ENCODE results near the gene ESYT2. TPM values are rescaled to one million over a fixed set of nuclear protein-coding genes. Genes with fewer than 3 reads are reported as not detected.
"Not testable (repeated sequence)": the region's sequence is repeated elsewhere in the genome, so short reads cannot be mapped to it uniquely, and the experiment has no call there.

Gene ESYT2
- total and polyA plus RNA-seq, 2 of the 4 experiments (the other 2 are of a cell fraction): 26.7 to 69.9 TPM

- no peak overlapping the region for H4K8ac ChIP-seq (ENCODE audit: low read depth in 2 of 2, low read length in 2 of 2)
- peak overlapping the region; percentile 4 for H2AFZ ChIP-seq (replicated peaks; ENCODE audit: low read length, poor library complexity)
- DNase-seq: no peak
- H3K14ac ChIP-seq (replicated peaks; ENCODE audit: low read depth, low read length): no peak overlapping the region
- H3K4me1 ChIP-seq (ENCODE audit: control insufficient read depth, insufficient read depth, low read length): no peaks in the 10 kb centered on the region
- H2BK20ac ChIP-seq (ENCODE audit: low read depth, low read length): no peak overlapping the region
- no peaks in the 10 kb centered on the region for H3K36me3 ChIP-seq (ENCODE audit: control insufficient read depth, insufficient read depth, low read length)
- no peaks in the 10 kb centered on the region for H4K20me1 ChIP-seq (ENCODE audit: insufficient read depth, low read length)
- H3K23ac ChIP-seq (ENCODE audit: low read depth, low read length): no peak overlapping the region
- in situ Hi-C loops (cut with MboI; ENCODE audit: low sequenced_read_pairs): no loop called here
- ATAC-seq (ENCODE audit: low read depth): no peak
- no peak overlapping the region for H4K5ac ChIP-seq (ENCODE audit: low read depth, low read length)
- no peak overlapping the region for H4K91ac ChIP-seq (ENCODE audit: insufficient read depth, low read depth, low read length)
- WGBS, 2 experiments (ENCODE audit: extremely low coverage in 2 of 2, insufficient read length in 1 of 2): 18% methylated on average over 3 of the region's 8 CpGs; no CpG with 5 or more reads in 1 of the 2 experiments
- no peak overlapping the region for H3K9ac ChIP-seq (ENCODE audit: low read depth, low read length)
- no peaks in the 10 kb centered on the region for H3K79me1 ChIP-seq (ENCODE audit: low read depth in 1 of 2, low read length in 2 of 2)
- no TSS peak for BruUV-seq (replicated peaks)
- ChIA-PET POLR2A (ENCODE audit: unreplicated experiment) (no interaction called here), CTCF (no interaction called here)
- H3K27ac ChIP-seq (ENCODE audit: insufficient read depth, low read length): no peak overlapping the region
- no peak for TF ChIP-seq RCOR1 (IDR thresholded peaks at IDR 0.05; ENCODE audit: insufficient replicate concordance, low read length)
- no peak overlapping the region for H2AK5ac ChIP-seq (ENCODE audit: low read depth, low read length)
- dilution Hi-C loops (cut with HindIII; ENCODE audit: low sequenced_read_pairs, unreplicated experiment): no loop called here
- H2BK120ac ChIP-seq (ENCODE audit: low read depth, low read length): no peak overlapping the region
- no peak overlapping the region for H2BK15ac ChIP-seq (ENCODE audit: low read depth, low read length)
- no peak overlapping the region for H2AK9ac ChIP-seq (replicated peaks; ENCODE audit: low read depth, low read length, poor library complexity)
- no peaks in the 10 kb centered on the region for H3K9me1 ChIP-seq (ENCODE audit: insufficient read depth, low read length)
- H3K56ac ChIP-seq (ENCODE audit: extremely low read depth, insufficient read depth, low read length): no peak overlapping the region
- no peak overlapping the region for H3K4me3 ChIP-seq (ENCODE audit: insufficient read depth, low read depth, low read length)
- H3K9me3 ChIP-seq (ENCODE audit: control insufficient read depth, insufficient read depth, low read length): no peaks in the 10 kb centered on the region
- H3K18ac ChIP-seq (ENCODE audit: low read depth, low read length): no peak overlapping the region
- intact Hi-C loops (cut with micrococcal nuclease): no loop called here
- no peak overlapping the region for H3K4ac ChIP-seq (ENCODE audit: low read depth, low read length)
- no peak overlapping the region for H3K4me2 ChIP-seq (ENCODE audit: low read depth, low read length)
- no peak overlapping the region for H2BK5ac ChIP-seq (ENCODE audit: low read depth, low read length, poor library complexity, severe bottlenecking)
- peaks cover 6% of the 10 kb centered on the region for H3K27me3 ChIP-seq (ENCODE audit: control insufficient read depth, insufficient read depth, low read length)
Measured at GRCh38 chr7:158840604-158841003, 11.3 kb upstream of the ESYT2 start.

GRCh38 chr7:158839177-158839576 lies 9.9 kb upstream of the ESYT2 start:
- H2BK20ac ChIP-seq (ENCODE audit: low read depth, low read length); H3K27ac ChIP-seq (ENCODE audit: insufficient read depth, low read length); H3K18ac ChIP-seq (ENCODE audit: low read depth, low read length); intact Hi-C loops (cut with micrococcal nuclease); H4K20me1 ChIP-seq (ENCODE audit: insufficient read depth, low read length); H3K79me1 ChIP-seq (ENCODE audit: low read depth in 1 of 2, low read length in 2 of 2); H3K9ac ChIP-seq (ENCODE audit: low read depth, low read length); POLR2A ChIA-PET (ENCODE audit: unreplicated experiment); H3K36me3 ChIP-seq (ENCODE audit: control insufficient read depth, insufficient read depth, low read length); H3K9me1 ChIP-seq (ENCODE audit: insufficient read depth, low read length); H3K14ac ChIP-seq (replicated peaks; ENCODE audit: low read depth, low read length); H2BK120ac ChIP-seq (ENCODE audit: low read depth, low read length); DNase-seq; H2AK9ac ChIP-seq (replicated peaks; ENCODE audit: low read depth, low read length, poor library complexity); H3K4me3 ChIP-seq (ENCODE audit: insufficient read depth, low read depth, low read length); H3K27me3 ChIP-seq (ENCODE audit: control insufficient read depth, insufficient read depth, low read length); H3K9me3 ChIP-seq (ENCODE audit: control insufficient read depth, insufficient read depth, low read length); ATAC-seq (ENCODE audit: low read depth); H4K91ac ChIP-seq (ENCODE audit: insufficient read depth, low read depth, low read length); H3K4me1 ChIP-seq (ENCODE audit: control insufficient read depth, insufficient read depth, low read length); H3K23ac ChIP-seq (ENCODE audit: low read depth, low read length); H3K56ac ChIP-seq (ENCODE audit: extremely low read depth, insufficient read depth, low read length); H2BK15ac ChIP-seq (ENCODE audit: low read depth, low read length); CTCF ChIA-PET; H4K5ac ChIP-seq (ENCODE audit: low read depth, low read length); H2BK5ac ChIP-seq (ENCODE audit: low read depth, low read length, poor library complexity, severe bottlenecking); H2AFZ ChIP-seq (replicated peaks; ENCODE audit: low read length, poor library complexity); H4K8ac ChIP-seq (ENCODE audit: low read depth in 2 of 2, low read length in 2 of 2); dilution Hi-C loops (cut with HindIII; ENCODE audit: low sequenced_read_pairs, unreplicated experiment); H3K4me2 ChIP-seq (ENCODE audit: low read depth, low read length); BruUV-seq (replicated peaks); H2AK5ac ChIP-seq (ENCODE audit: low read depth, low read length); in situ Hi-C loops (cut with MboI; ENCODE audit: low sequenced_read_pairs); H3K4ac ChIP-seq (ENCODE audit: low read depth, low read length): not testable (repeated sequence)
- WGBS, 2 experiments (ENCODE audit: extremely low coverage in 2 of 2, insufficient read length in 1 of 2): no CpG with 5 or more reads among the region's 8 CpGs
